ENCODE data around the gene BANF1.

- no peak for TF ChIP-seq TP53 (CRISPR knock-in tag; IDR thresholded peaks at IDR 0.05)
- TF ChIP-seq STAT6 (CRISPR knock-in tag; conservative IDR thresholded peaks at IDR 0.05; ENCODE audit: low read depth) = no peak
- TF ChIP-seq ZNF219 (CRISPR knock-in tag; IDR thresholded peaks at IDR 0.05; ENCODE audit: borderline replicate concordance) = no peak
- no peak for TF ChIP-seq ATF3 (CRISPR knock-in tag; conservative IDR thresholded peaks at IDR 0.05)
- TF ChIP-seq CTCF (IDR thresholded peaks at IDR 0.05) = no peak
- no peak for TF ChIP-seq CREB1 (CRISPR knock-in tag; IDR thresholded peaks at IDR 0.05)
- TF ChIP-seq HMGXB4 (CRISPR knock-in tag; IDR thresholded peaks at IDR 0.05) = no peak
- no peak for TF ChIP-seq FOXK1 (CRISPR knock-in tag; IDR thresholded peaks at IDR 0.05)
Measured at GRCh38 chr11:66013762-66014100, 11.4 kb downstream of the BANF1 start.
